Stomach (tissue), 4 donors: ENCODE measurements around the gene SORCS1.

Source experiments
- CTCF ChIP-seq, 7 experiments: fragments of 450-650 bp in 4 of 7; fragments of 200-600 bp in 3 of 7; sonication (generic) in 3 of 7; IDR thresholded peaks; one replicate each; pipeline ENCODE4 v1.5.1; 2016 to 2019; ENCODE audit warnings: antibody characterized with exemption in 7 of 7, control low read depth in 2 of 7, mild to moderate bottlenecking in 1 of 7
- EP300 ChIP-seq: sonication (generic); formaldehyde crosslinking; IDR thresholded peaks from one replicate; pipeline ENCODE4 v1.6.1; 2017; ENCODE audit warnings: antibody characterized with exemption
- POLR2A ChIP-seq, 4 donors: fragments of 450-650 bp; IDR thresholded peaks; one replicate each; pipeline ENCODE4 v1.6.1; 2016; ENCODE audit warnings: antibody characterized with exemption in 4 of 4, control low read depth in 2 of 4, mild to moderate bottlenecking in 1 of 4, moderate library complexity in 1 of 4
- POLR2AphosphoS5 ChIP-seq, 3 donors: sonication (generic); formaldehyde crosslinking; IDR thresholded peaks; one replicate each; pipeline ENCODE4 v1.6.1; 2016; ENCODE audit warnings: antibody characterized with exemption in 3 of 3

GRCh38 chr10:106540645-106541044 lies 623.9 kb downstream of the SORCS1 start:
- no peak for TF ChIP-seq POLR2AphosphoS5 (IDR thresholded peaks at IDR 0.05)
- no peak for TF ChIP-seq POLR2A (IDR thresholded peaks at IDR 0.05)
- no peak for TF ChIP-seq CTCF (IDR thresholded peaks at IDR 0.05)
- TF ChIP-seq EP300, result no peak
